IMR-90 (cell line): ENCODE results near the gene YAE1. TPM values are rescaled to one million over a fixed set of nuclear protein-coding genes. Genes with fewer than 3 reads are reported as not detected.

ENCODE experiments used
- ATAC-seq: fragments of 200-7000 bp; cut with Tn5 transposase; 2 replicates; pipeline ENCODE4 v1.9.1; 2020; ENCODE audit warnings: low read depth, mild to moderate bottlenecking, moderate library complexity
- BruUV-seq: library from RNA; stranded (reverse); fragments of 400-500 nt; replicated peaks from 2 replicates; lab custom pipeline; 2021; lab: Mats Ljungman, UMichigan
- CTCF ChIA-PET: fragments of 300-600 bp; formaldehyde crosslinking; extraction: SDS; loops from one replicate; lab custom pipeline; 2021; ENCODE audit warnings: antibody characterized with exemption; lab: Yijun Ruan, JAX
- POLR2A ChIA-PET: fragments of 300-600 bp; sonication (Branson Sonifier 250); formaldehyde crosslinking; loops from one replicate; lab custom pipeline; 2022; ENCODE audit warnings: antibody characterized with exemption; ENCODE audit not compliant: unreplicated experiment; lab: Charles Lee
- DNase-seq: peaks from one replicate; pipeline ENCODE4 v3.0.0; 2013
- H2AFZ ChIP-seq: replicated peaks from 2 replicates; pipeline ENCODE3; 2013; ENCODE audit warnings: low read length, mild to moderate bottlenecking; ENCODE audit not compliant: poor library complexity
- H2AK5ac ChIP-seq: 2 replicates; pipeline ENCODE4 v1.6.1; 2013; ENCODE audit warnings: low read depth, low read length, inconsistent platforms
- H2AK9ac ChIP-seq: replicated peaks from 2 replicates; pipeline ENCODE3; 2013; ENCODE audit warnings: mild to moderate bottlenecking, low read depth, low read length, moderate library complexity; ENCODE audit not compliant: poor library complexity
- H2BK120ac ChIP-seq: 2 replicates; pipeline ENCODE4 v1.6.1; 2013; ENCODE audit warnings: low read depth, low read length, inconsistent platforms
- H2BK15ac ChIP-seq: 3 replicates; pipeline ENCODE4 v1.6.1; 2013; ENCODE audit warnings: low read depth, low read length, inconsistent platforms
- H2BK20ac ChIP-seq: 2 replicates; pipeline ENCODE4 v1.6.1; 2013; ENCODE audit warnings: low read depth, mild to moderate bottlenecking, inconsistent platforms, low read length, moderate library complexity
- H2BK5ac ChIP-seq: 2 replicates; pipeline ENCODE4 v1.6.1; 2013; ENCODE audit warnings: mild to moderate bottlenecking, low read depth, low read length, inconsistent platforms; ENCODE audit not compliant: poor library complexity, severe bottlenecking
- H3K14ac ChIP-seq: replicated peaks from 2 replicates; pipeline ENCODE4 v1.6.1; 2013; ENCODE audit warnings: low read depth, low read length, inconsistent platforms
- H3K18ac ChIP-seq: 2 replicates; pipeline ENCODE4 v1.6.1; 2013; ENCODE audit warnings: low read depth, low read length, control low read depth
- H3K23ac ChIP-seq: 2 replicates; pipeline ENCODE4 v1.6.1; 2013; ENCODE audit warnings: low read depth, low read length, inconsistent platforms
- H3K27ac ChIP-seq: 2 replicates; pipeline ENCODE4 v1.5.1; 2013; ENCODE audit warnings: mild to moderate bottlenecking, control low read depth, low read length; ENCODE audit not compliant: insufficient read depth
- H3K27me3 ChIP-seq: 2 replicates; pipeline ENCODE4 v1.6.1; 2013; ENCODE audit warnings: low read length; ENCODE audit not compliant: control insufficient read depth, insufficient read depth
- H3K36me3 ChIP-seq: 2 replicates; pipeline ENCODE4 v1.6.1; 2013; ENCODE audit warnings: low read length, mixed read lengths; ENCODE audit not compliant: control insufficient read depth, insufficient read depth
- H3K4ac ChIP-seq: 2 replicates; pipeline ENCODE4 v1.6.1; 2013; ENCODE audit warnings: low read depth, low read length, inconsistent platforms
- H3K4me1 ChIP-seq: 2 replicates; pipeline ENCODE4 v1.6.1; 2013; ENCODE audit warnings: low read length, mixed read lengths; ENCODE audit not compliant: control insufficient read depth, insufficient read depth
- H3K4me2 ChIP-seq: 2 replicates; pipeline ENCODE4 v1.6.1; 2013; ENCODE audit warnings: low read depth, mild to moderate bottlenecking, control low read depth, low read length, moderate library complexity
- H3K4me3 ChIP-seq: 2 replicates; pipeline ENCODE4 v1.5.1; 2013; ENCODE audit warnings: low read depth, mild to moderate bottlenecking, control low read depth, low read length, moderate library complexity; ENCODE audit not compliant: insufficient read depth
- H3K56ac ChIP-seq: 2 replicates; pipeline ENCODE4 v1.6.1; 2013; ENCODE audit warnings: low read length, inconsistent platforms; ENCODE audit not compliant: insufficient read depth; ENCODE audit errors: extremely low read depth
- H3K79me1 ChIP-seq, 2 experiments: 2 replicates each; pipeline ENCODE4 v1.6.1; 2013; ENCODE audit warnings: low read length in 2 of 2, inconsistent platforms in 1 of 2, low read depth in 1 of 2
- H3K9ac ChIP-seq: 2 replicates; pipeline ENCODE4 v1.6.1; 2013; ENCODE audit warnings: low read depth, low read length, control low read depth
- H3K9me1 ChIP-seq: 2 replicates; pipeline ENCODE4 v1.6.1; 2013; ENCODE audit warnings: low read length, inconsistent platforms; ENCODE audit not compliant: insufficient read depth
- H3K9me3 ChIP-seq: 2 replicates; pipeline ENCODE4 v1.6.1; 2013; ENCODE audit warnings: low read length; ENCODE audit not compliant: control insufficient read depth, insufficient read depth
- H4K20me1 ChIP-seq: 2 replicates; pipeline ENCODE4 v1.6.1; 2013; ENCODE audit warnings: low read length, inconsistent platforms; ENCODE audit not compliant: insufficient read depth
- H4K5ac ChIP-seq: 2 replicates; pipeline ENCODE4 v1.6.1; 2013; ENCODE audit warnings: mild to moderate bottlenecking, low read depth, low read length, control low read depth
- H4K8ac ChIP-seq, 2 experiments: 2 replicates each; pipeline ENCODE4 v1.6.1; 2013; ENCODE audit warnings: low read depth in 2 of 2, low read length in 2 of 2, control low read depth in 1 of 2, inconsistent platforms in 1 of 2
- H4K91ac ChIP-seq: 2 replicates; pipeline ENCODE4 v1.6.1; 2013; ENCODE audit warnings: low read depth, low read length, inconsistent platforms; ENCODE audit not compliant: insufficient read depth
- BHLHE40 ChIP-seq: fragments of 150-350 bp; IDR thresholded peaks from 2 replicates; pipeline ENCODE4 v1.6.1; 2016; ENCODE audit warnings: mild to moderate bottlenecking, low read depth, low read length
- CEBPB ChIP-seq: IDR thresholded peaks from 2 replicates; pipeline ENCODE4 v1.6.1; 2012; ENCODE audit warnings: low read depth, low read length, improper control_type of control experiment
- MAZ ChIP-seq: IDR thresholded peaks from 2 replicates; pipeline ENCODE4 v1.6.1; 2012; ENCODE audit warnings: low read depth, mild to moderate bottlenecking, low read length, improper control_type of control experiment, moderate library complexity, borderline replicate concordance
- NFE2L2 ChIP-seq: fragments of 150-350 bp; IDR thresholded peaks from 2 replicates; pipeline ENCODE4 v1.6.1; 2016; ENCODE audit warnings: low read depth, mild to moderate bottlenecking, low read length
- RAD21 ChIP-seq: IDR thresholded peaks from 2 replicates; pipeline ENCODE4 v1.6.1; 2012; ENCODE audit warnings: low read length, improper control_type of control experiment
- RCOR1 ChIP-seq: IDR thresholded peaks from 2 replicates; pipeline ENCODE4 v1.6.1; 2012; ENCODE audit warnings: mild to moderate bottlenecking, low read length, improper control_type of control experiment; ENCODE audit not compliant: insufficient replicate concordance
- SMC3 ChIP-seq: fragments of 150-350 bp; IDR thresholded peaks from 2 replicates; pipeline ENCODE4 v1.6.1; 2016; ENCODE audit warnings: low read depth, mild to moderate bottlenecking, antibody characterized with exemption, low read length, moderate library complexity
- USF2 ChIP-seq: fragments of 150-350 bp; IDR thresholded peaks from 2 replicates; pipeline ENCODE4 v1.6.1; 2017; ENCODE audit warnings: mild to moderate bottlenecking, antibody characterized with exemption, low read length, low read depth
- WGBS, 2 experiments: methylation state at CpG; one replicate each; pipeline versions ENCODE4 v1.1.5 to v1.1.7; 2013; ENCODE audit warnings: missing lambda C conversion rate in 2 of 2; ENCODE audit not compliant: insufficient read length in 1 of 2; ENCODE audit errors: extremely low coverage in 2 of 2; 5-methylcytosine and 5-hydroxymethylcytosine counted together
- dilution Hi-C: fragments of 300-500 bp; cut with HindIII; formaldehyde crosslinking; loops from one replicate; pipeline ENCODE4 v1.14.3; 2018; ENCODE audit warnings: low sequenced_read_pairs; ENCODE audit not compliant: unreplicated experiment
- in situ Hi-C: fragments of 300-500 bp; cut with MboI; formaldehyde crosslinking; loops from 3 replicates; pipeline ENCODE4 v1.14.3; 2019; ENCODE audit warnings: low sequenced_read_pairs, inconsistent platforms, mixed read lengths
- intact Hi-C: fragments of 100-400 bp; cut with micrococcal nuclease; formaldehyde crosslinking; loops from 2 replicates; pipeline ENCODE4 v1.10.0; 2022
- polyA plus RNA-seq, 3 experiments: library from polyadenylated mRNA; depleted of rRNA; stranded (reverse); fragments of >200 nt; gene quantifications; 2 replicates each; pipeline ENCODE4 v1.2.3, GENCODE V29; 2012; ENCODE audit warnings: low replicate concordance in 1 of 3
- total RNA-seq: library from RNA; depleted of rRNA; stranded (reverse); fragments of >200 nt; gene quantifications from 2 replicates; pipeline ENCODE4 v1.2.3, GENCODE V29; 2012

YAE1 gene
- total and polyA plus RNA-seq, 2 of the 4 experiments (the other 2 are of a cell fraction) = 28.6 to 36.7 TPM

GRCh38 chr7:39534599-39534998, 31.6 kb upstream of the YAE1 start:
- H4K5ac ChIP-seq = no peak overlapping the region
- no peak overlapping the region for H3K23ac ChIP-seq
- no peak overlapping the region for H3K4ac ChIP-seq
- intact Hi-C loops = no loop called here
- TF ChIP-seq RAD21 (no peak), CEBPB (no peak), SMC3 (no peak), BHLHE40 (no peak), RCOR1 (no peak), MAZ (no peak), USF2 (no peak), NFE2L2 (no peak)
- in situ Hi-C loops = no loop called here
- peaks cover 5% of the 10 kb centered on the region for H3K27me3 ChIP-seq
- H3K4me3 ChIP-seq = no peak overlapping the region
- H3K27ac ChIP-seq = no peak overlapping the region
- H4K20me1 ChIP-seq = no peaks in the 10 kb centered on the region
- ATAC-seq = no peak
- H4K8ac ChIP-seq = no peak overlapping the region
- H3K14ac ChIP-seq = no peak overlapping the region
- CTCF ChIA-PET = no interaction called here
- no peak overlapping the region for H2AFZ ChIP-seq
- no peak overlapping the region for H3K18ac ChIP-seq
- no peaks in the 10 kb centered on the region for H3K4me1 ChIP-seq
- POLR2A ChIA-PET = no interaction called here
- no TSS peak for BruUV-seq
- H3K56ac ChIP-seq = no peak overlapping the region; the same call in 1 of the 2 replicates
- DNase-seq = no peak
- H2BK5ac ChIP-seq = no peak overlapping the region
- H3K9me3 ChIP-seq = no peaks in the 10 kb centered on the region
- H3K9me1 ChIP-seq = no peaks in the 10 kb centered on the region
- H4K91ac ChIP-seq = no peak overlapping the region
- no peak overlapping the region for H2AK9ac ChIP-seq
- H3K4me2 ChIP-seq = no peak overlapping the region
- no peak overlapping the region for H2BK20ac ChIP-seq
- H3K36me3 ChIP-seq = no peaks in the 10 kb centered on the region
- dilution Hi-C loops = no loop called here
- H2BK120ac ChIP-seq = no peak overlapping the region
- H3K9ac ChIP-seq = no peak overlapping the region
- no peak overlapping the region for H2AK5ac ChIP-seq
- no CpG with 5 or more reads among the region's 1 CpG for WGBS, 2 experiments
- H2BK15ac ChIP-seq = no peak overlapping the region
- H3K79me1 ChIP-seq = no peaks in the 10 kb centered on the region
